Measurements from ENCODE around the gene TNFRSF1A.
A peak's percentile ranks its signal among the peaks of the same experiment; 100 is the strongest.

The TNFRSF1A gene

GRCh38 chr12:6328045-6328779 lies 13.7 kb downstream of the TNFRSF1A start:
- Histone ChIP-seq H3K36me3 (ENCODE audit: control insufficient read depth, insufficient read depth, low read length) (no peaks in the 10 kb centered on the region), H3K4me1 (peaks cover 15% of the 10 kb centered on the region), H3K9ac (no peak overlapping the region), H3K4me3 (ENCODE audit: low read depth, low read length) (no peak overlapping the region), H3K4me2 (ENCODE audit: low read length) (no peak overlapping the region), H3K27me3 (ENCODE audit: control insufficient read depth, insufficient read depth, low read length) (no peaks in the 10 kb centered on the region), H2AFZ (no peak overlapping the region), H3K79me2 (peaks cover 23% of the 10 kb centered on the region), H3K9me3 (ENCODE audit: control insufficient read depth, low read length) (no peaks in the 10 kb centered on the region), H3K27ac (no peak overlapping the region)
- no peak for TF ChIP-seq CTCF (IDR thresholded peaks at IDR 0.05)

- Histone ChIP-seq H3K4me3 (ENCODE audit: low read depth, low read length) (no peak overlapping the region), H2AFZ (no peak overlapping the region), H3K4me2 (ENCODE audit: low read length) (no peak overlapping the region), H3K79me2 (peaks cover 15% of the 10 kb centered on the region), H3K4me1 (peaks cover 23% of the 10 kb centered on the region), H3K9me3 (ENCODE audit: control insufficient read depth, low read length) (no peaks in the 10 kb centered on the region), H3K9ac (no peak overlapping the region), H3K27me3 (ENCODE audit: control insufficient read depth, insufficient read depth, low read length) (no peaks in the 10 kb centered on the region), H3K36me3 (ENCODE audit: control insufficient read depth, insufficient read depth, low read length) (no peaks in the 10 kb centered on the region), H3K27ac (no peak overlapping the region)
- no peak for TF ChIP-seq CTCF (IDR thresholded peaks at IDR 0.05)
Measured at GRCh38 chr12:6327229-6328041, 14.4 kb downstream of the TNFRSF1A start.

- no peaks in the 10 kb centered on the region for H3K36me3 ChIP-seq (ENCODE audit: control insufficient read depth, insufficient read depth, low read length)
- no peak overlapping the region for H3K4me2 ChIP-seq (ENCODE audit: low read length)
- H3K9me3 ChIP-seq (ENCODE audit: control insufficient read depth, low read length) = no peaks in the 10 kb centered on the region
- TF ChIP-seq CTCF (IDR thresholded peaks at IDR 0.05) = peak; percentile 59
- peak overlapping the region; percentile 47 for H3K27ac ChIP-seq
- no peaks in the 10 kb centered on the region for H3K27me3 ChIP-seq (ENCODE audit: control insufficient read depth, insufficient read depth, low read length)
- H3K79me2 ChIP-seq = peaks cover 15% of the 10 kb centered on the region
- H3K4me1 ChIP-seq = peaks cover 25% of the 10 kb centered on the region
- H2AFZ ChIP-seq = no peak overlapping the region
- H3K9ac ChIP-seq = no peak overlapping the region
- no peak overlapping the region for H3K4me3 ChIP-seq (ENCODE audit: low read depth, low read length)
Measured at GRCh38 chr12:6326316-6327228, 15.3 kb downstream of the TNFRSF1A start.

- no peak overlapping the region for H2AFZ ChIP-seq
- H3K9ac ChIP-seq = no peak overlapping the region
- no peaks in the 10 kb centered on the region for H3K9me3 ChIP-seq (ENCODE audit: control insufficient read depth, low read length)
- no peaks in the 10 kb centered on the region for H3K36me3 ChIP-seq (ENCODE audit: control insufficient read depth, insufficient read depth, low read length)
- H3K27ac ChIP-seq = peak overlapping the region; percentile 2
- peak overlapping the region; percentile 24 for H3K4me2 ChIP-seq (ENCODE audit: low read length)
- no peaks in the 10 kb centered on the region for H3K27me3 ChIP-seq (ENCODE audit: control insufficient read depth, insufficient read depth, low read length)
- H3K4me1 ChIP-seq = peaks cover 25% of the 10 kb centered on the region
- H3K79me2 ChIP-seq = peaks cover 7% of the 10 kb centered on the region
- TF ChIP-seq CTCF (IDR thresholded peaks at IDR 0.05) = no peak
- H3K4me3 ChIP-seq (ENCODE audit: low read depth, low read length) = no peak overlapping the region
Measured at GRCh38 chr12:6324936-6325750, 16.7 kb downstream of the TNFRSF1A start.
